ENCODE measurements around the gene SPTBN5.

- TF ChIP-seq CSRNP3 (CRISPR knock-in tag; IDR thresholded peaks at IDR 0.05), result no peak
- no peak for TF ChIP-seq ZFP3 (CRISPR knock-in tag; IDR thresholded peaks at IDR 0.05)
- TF ChIP-seq PATZ1 (CRISPR knock-in tag; IDR thresholded peaks at IDR 0.05; ENCODE audit: borderline replicate concordance), result no peak
- no peak for TF ChIP-seq GLIS3 (CRISPR knock-in tag; IDR thresholded peaks at IDR 0.05)
- no peak for TF ChIP-seq OSR1 (CRISPR knock-in tag; IDR thresholded peaks at IDR 0.05)
- no peak for TF ChIP-seq ARNTL (CRISPR knock-in tag; IDR thresholded peaks at IDR 0.05; ENCODE audit: borderline replicate concordance, low read depth)
- TF ChIP-seq TCF4 (CRISPR knock-in tag; IDR thresholded peaks at IDR 0.05; ENCODE audit: borderline replicate concordance), result 0 out of 2 replicates have a peak, but pooled peaks have one; percentile 29
- TF ChIP-seq ZFP30 (CRISPR knock-in tag; IDR thresholded peaks at IDR 0.05), result no peak
- no peak for TF ChIP-seq BACH2 (CRISPR knock-in tag; IDR thresholded peaks at IDR 0.05; ENCODE audit: borderline replicate concordance)
- no peak for TF ChIP-seq PPARA (CRISPR knock-in tag; IDR thresholded peaks at IDR 0.05; ENCODE audit: borderline replicate concordance)
Measured at GRCh38 chr15:41905036-41905793, 11.4 kb upstream of the SPTBN5 start.
